OCI-LY3 (cell line): ENCODE results near the gene NEURL1B.

Source experiments
- EZH2phosphoT487 ChIP-seq: fragments of 200-600 bp; shearing (Covaris generic); IDR thresholded peaks from 2 replicates; pipeline ENCODE4 v1.6.1; 2018; ENCODE audit warnings: antibody characterized with exemption, mixed run types, low read depth
- TF ChIP-seq, protein P1 (sequence below): fragments of 200-600, 300-600 bp; sonication (generic); IDR thresholded peaks from 2 replicates; pipeline ENCODE4 v1.5.1; 2014; ENCODE audit warnings: antibody characterized with exemption, low read length, low read depth

DNA sequence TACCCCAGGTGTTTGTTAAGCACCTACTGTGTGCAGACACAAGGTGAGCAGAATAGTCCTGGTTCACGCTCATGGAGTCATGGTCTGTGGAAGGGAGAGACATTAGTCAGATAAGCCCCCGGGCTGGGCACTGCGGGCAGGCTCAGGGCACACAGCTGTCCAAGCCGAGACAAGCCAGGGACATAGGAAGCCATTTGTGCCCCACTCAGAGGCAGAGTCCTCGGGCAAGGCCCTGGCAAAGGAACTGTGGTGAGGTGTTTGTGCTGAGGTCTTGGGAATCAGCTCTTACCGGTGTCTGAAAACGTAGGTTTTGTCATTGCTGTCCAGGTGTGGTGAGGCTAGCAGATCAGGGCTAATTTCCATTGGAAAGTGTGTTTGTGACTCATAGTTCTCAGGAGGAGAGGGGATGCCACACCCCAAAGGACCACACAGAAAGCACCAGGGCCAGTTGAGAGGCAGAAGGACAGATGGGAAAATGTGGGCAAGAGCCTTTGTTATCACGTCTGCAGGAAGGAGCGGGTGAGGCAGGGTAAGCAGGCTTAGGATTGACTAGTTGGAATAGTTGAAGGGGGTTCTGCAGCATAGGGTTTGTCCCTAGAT, 46.1 kb upstream of the NEURL1B start:
- TF ChIP-seq, protein P1, sequence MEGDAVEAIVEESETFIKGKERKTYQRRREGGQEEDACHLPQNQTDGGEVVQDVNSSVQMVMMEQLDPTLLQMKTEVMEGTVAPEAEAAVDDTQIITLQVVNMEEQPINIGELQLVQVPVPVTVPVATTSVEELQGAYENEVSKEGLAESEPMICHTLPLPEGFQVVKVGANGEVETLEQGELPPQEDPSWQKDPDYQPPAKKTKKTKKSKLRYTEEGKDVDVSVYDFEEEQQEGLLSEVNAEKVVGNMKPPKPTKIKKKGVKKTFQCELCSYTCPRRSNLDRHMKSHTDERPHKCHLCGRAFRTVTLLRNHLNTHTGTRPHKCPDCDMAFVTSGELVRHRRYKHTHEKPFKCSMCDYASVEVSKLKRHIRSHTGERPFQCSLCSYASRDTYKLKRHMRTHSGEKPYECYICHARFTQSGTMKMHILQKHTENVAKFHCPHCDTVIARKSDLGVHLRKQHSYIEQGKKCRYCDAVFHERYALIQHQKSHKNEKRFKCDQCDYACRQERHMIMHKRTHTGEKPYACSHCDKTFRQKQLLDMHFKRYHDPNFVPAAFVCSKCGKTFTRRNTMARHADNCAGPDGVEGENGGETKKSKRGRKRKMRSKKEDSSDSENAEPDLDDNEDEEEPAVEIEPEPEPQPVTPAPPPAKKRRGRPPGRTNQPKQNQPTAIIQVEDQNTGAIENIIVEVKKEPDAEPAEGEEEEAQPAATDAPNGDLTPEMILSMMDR = no peak
- no peak for TF ChIP-seq EZH2phosphoT487
